ENCODE measurements around the gene MYL10.

MYL10 gene

DNA sequence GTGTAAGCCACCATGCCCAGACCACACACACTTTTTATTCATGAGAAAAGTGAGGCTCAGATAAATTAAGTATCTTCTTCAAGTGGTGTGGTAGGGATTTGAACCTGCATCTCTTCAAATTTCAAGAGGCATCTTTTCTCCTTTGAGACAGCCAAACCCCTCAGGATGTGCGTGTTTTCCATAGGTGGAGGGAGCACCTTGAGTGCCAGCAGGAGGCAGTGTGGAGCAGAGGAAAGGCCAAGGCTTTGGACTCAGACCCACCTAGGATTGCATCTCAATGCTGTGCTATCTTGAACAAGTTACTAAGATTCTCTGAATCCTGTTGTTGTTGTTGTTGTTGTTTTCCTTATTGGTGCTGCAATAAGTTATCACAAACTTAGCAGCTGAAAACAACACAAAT is 40.2 kb upstream of the MYL10 start:
- H3K27ac ChIP-seq (ENCODE audit: insufficient read depth, low read depth, low read length, poor library complexity, severe bottlenecking) = no peak overlapping the region
- 78 to 95% methylated on average over 1 of the region's 1 CpG for WGBS, 2 experiments

GRCh38 chr7:101668726-101669125 is 39.6 kb upstream of the MYL10 start:
- peaks cover 4% of the 10 kb centered on the region for H3K4me1 ChIP-seq (ENCODE audit: control insufficient read depth, insufficient read depth, low read length)
- no peaks in the 10 kb centered on the region for H3K36me3 ChIP-seq (ENCODE audit: control insufficient read depth, insufficient read depth, low read length)
- no peaks in the 10 kb centered on the region for H3K27me3 ChIP-seq (ENCODE audit: control insufficient read depth, insufficient read depth, low read length, poor library complexity, severe bottlenecking)
- H3K9me3 ChIP-seq (ENCODE audit: control insufficient read depth, low read length) = no peaks in the 10 kb centered on the region
- H3K27ac ChIP-seq (ENCODE audit: insufficient read depth, low read depth, low read length, poor library complexity, severe bottlenecking) = no peak overlapping the region
- no peak overlapping the region for H3K4me3 ChIP-seq (ENCODE audit: insufficient read depth, low read depth, low read length)
- WGBS, 2 experiments = 94 to 97% methylated on average over 2 of the region's 2 CpGs

More for the DNA sequence above, 40.2 kb upstream of the MYL10 start:
- H3K4me3 ChIP-seq (ENCODE audit: insufficient read depth, low read depth, low read length) = no peak overlapping the region
- H3K4me1 ChIP-seq (ENCODE audit: control insufficient read depth, insufficient read depth, low read length) = peaks cover 4% of the 10 kb centered on the region
- H3K36me3 ChIP-seq (ENCODE audit: control insufficient read depth, insufficient read depth, low read length) = no peaks in the 10 kb centered on the region
- no peaks in the 10 kb centered on the region for H3K27me3 ChIP-seq (ENCODE audit: control insufficient read depth, insufficient read depth, low read length, poor library complexity, severe bottlenecking)
- no peaks in the 10 kb centered on the region for H3K9me3 ChIP-seq (ENCODE audit: control insufficient read depth, low read length)

- Histone ChIP-seq H3K4me1 (ENCODE audit: control insufficient read depth, insufficient read depth, low read length) (peaks cover 4% of the 10 kb centered on the region), H3K9me3 (ENCODE audit: control insufficient read depth, low read length) (no peaks in the 10 kb centered on the region), H3K4me3 (ENCODE audit: insufficient read depth, low read depth, low read length) (no peak overlapping the region), H3K27me3 (ENCODE audit: control insufficient read depth, insufficient read depth, low read length, poor library complexity, severe bottlenecking) (no peaks in the 10 kb centered on the region), H3K27ac (ENCODE audit: insufficient read depth, low read depth, low read length, poor library complexity, severe bottlenecking) (no peak overlapping the region), H3K36me3 (ENCODE audit: control insufficient read depth, insufficient read depth, low read length) (no peaks in the 10 kb centered on the region)
- 84 to 88% methylated on average over 3 of the region's 3 CpGs for WGBS, 2 experiments
These were observed 38.8 kb upstream of the MYL10 start for GRCh38 chr7:101667920-101668319.

DNA sequence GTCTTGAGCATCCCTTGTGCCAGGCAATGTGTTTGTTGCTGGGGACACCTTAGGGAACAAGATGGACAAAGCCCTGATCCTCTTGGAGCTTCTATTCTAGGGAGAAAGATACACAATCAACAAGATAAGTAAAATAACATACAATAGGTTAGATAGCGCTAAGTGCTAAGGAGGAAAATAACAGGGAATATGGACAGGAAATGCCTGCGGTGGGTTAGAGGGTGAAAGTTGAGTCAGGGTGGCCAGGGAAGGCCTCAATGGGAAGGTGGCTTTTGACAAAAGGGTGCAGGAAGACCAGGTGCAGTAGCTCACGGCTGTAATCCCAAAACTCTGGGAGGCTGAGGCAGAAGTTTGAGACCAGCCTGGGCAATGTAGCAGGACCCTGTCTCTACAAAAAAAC is 38.3 kb upstream of the MYL10 start:
- H3K9me3 ChIP-seq (ENCODE audit: control insufficient read depth, low read length) = no peaks in the 10 kb centered on the region
- no peaks in the 10 kb centered on the region for H3K27me3 ChIP-seq (ENCODE audit: control insufficient read depth, insufficient read depth, low read length, poor library complexity, severe bottlenecking)
- H3K27ac ChIP-seq (ENCODE audit: insufficient read depth, low read depth, low read length, poor library complexity, severe bottlenecking) = no peak overlapping the region
- H3K4me1 ChIP-seq (ENCODE audit: control insufficient read depth, insufficient read depth, low read length) = peaks cover 4% of the 10 kb centered on the region
- no peaks in the 10 kb centered on the region for H3K36me3 ChIP-seq (ENCODE audit: control insufficient read depth, insufficient read depth, low read length)
- 93 to 98% methylated on average over 3 of the region's 3 CpGs for WGBS, 2 experiments
- H3K4me3 ChIP-seq (ENCODE audit: insufficient read depth, low read depth, low read length) = no peak overlapping the region

DNA sequence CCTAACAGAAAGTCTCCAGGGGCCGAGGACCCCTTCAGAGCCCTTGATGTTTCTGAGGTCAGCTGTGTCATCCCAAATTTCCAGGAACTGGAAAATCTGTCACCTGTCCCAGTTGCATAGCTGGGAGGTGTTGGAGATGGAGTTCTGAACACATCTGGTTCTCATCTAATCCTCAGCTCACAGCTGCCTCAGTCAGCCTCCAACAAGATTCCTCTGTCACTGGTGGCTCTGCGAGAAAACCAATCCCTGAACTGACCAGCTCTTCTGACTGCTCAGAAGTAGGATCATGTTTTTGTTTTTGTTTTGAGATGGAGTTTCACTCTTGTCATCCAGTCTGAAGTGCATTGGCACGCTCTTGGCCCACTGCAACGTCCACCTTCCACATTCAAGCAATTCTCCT is 37.6 kb upstream of the MYL10 start:
- H3K36me3 ChIP-seq (ENCODE audit: control insufficient read depth, insufficient read depth, low read length) = no peaks in the 10 kb centered on the region
- no peak overlapping the region for H3K27ac ChIP-seq (ENCODE audit: insufficient read depth, low read depth, low read length, poor library complexity, severe bottlenecking)
- 86 to 91% methylated on average over 4 of the region's 4 CpGs for WGBS, 2 experiments
- H3K9me3 ChIP-seq (ENCODE audit: control insufficient read depth, low read length) = no peaks in the 10 kb centered on the region
- H3K27me3 ChIP-seq (ENCODE audit: control insufficient read depth, insufficient read depth, low read length, poor library complexity, severe bottlenecking) = no peaks in the 10 kb centered on the region
- H3K4me1 ChIP-seq (ENCODE audit: control insufficient read depth, insufficient read depth, low read length) = peaks cover 8% of the 10 kb centered on the region
- no peak overlapping the region for H3K4me3 ChIP-seq (ENCODE audit: insufficient read depth, low read depth, low read length)

GRCh38 chr7:101666293-101666692 is 37.2 kb upstream of the MYL10 start:
- Histone ChIP-seq H3K27me3 (ENCODE audit: control insufficient read depth, insufficient read depth, low read length, poor library complexity, severe bottlenecking) (no peaks in the 10 kb centered on the region), H3K4me3 (ENCODE audit: insufficient read depth, low read depth, low read length) (no peak overlapping the region), H3K36me3 (ENCODE audit: control insufficient read depth, insufficient read depth, low read length) (no peaks in the 10 kb centered on the region), H3K27ac (ENCODE audit: insufficient read depth, low read depth, low read length, poor library complexity, severe bottlenecking) (no peak overlapping the region), H3K4me1 (ENCODE audit: control insufficient read depth, insufficient read depth, low read length) (peaks cover 11% of the 10 kb centered on the region), H3K9me3 (ENCODE audit: control insufficient read depth, low read length) (no peaks in the 10 kb centered on the region)
- 86 to 88% methylated on average over 8 of the region's 8 CpGs for WGBS, 2 experiments

GRCh38 chr7:101664893-101665471 is 35.9 kb upstream of the MYL10 start:
- H3K27me3 ChIP-seq (ENCODE audit: control insufficient read depth, insufficient read depth, low read length, poor library complexity, severe bottlenecking) = no peaks in the 10 kb centered on the region
- 62 to 67% methylated on average over 10 of the region's 10 CpGs for WGBS, 2 experiments

DNA sequence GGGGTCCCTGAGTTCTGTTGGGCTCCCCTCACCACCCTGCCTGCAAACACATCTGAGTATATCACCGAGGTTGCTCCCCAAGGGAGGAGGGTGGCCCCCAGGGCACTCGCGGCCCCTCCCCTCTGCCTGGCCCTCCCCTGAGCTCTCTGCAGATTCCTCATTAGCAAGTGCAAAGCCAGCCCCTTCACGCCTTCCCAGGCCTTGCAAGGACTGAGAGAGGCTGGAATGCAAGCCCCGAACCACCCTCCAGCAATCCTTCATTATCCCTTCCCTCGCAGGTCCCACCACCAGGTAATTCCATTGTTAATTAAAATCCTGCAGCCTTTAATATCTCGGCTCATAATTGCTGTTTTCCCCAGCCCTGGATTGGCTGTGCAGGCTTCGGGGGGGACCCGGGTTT is 35.3 kb upstream of the MYL10 start:
- Histone ChIP-seq H3K36me3 (ENCODE audit: control insufficient read depth, insufficient read depth, low read length) (no peaks in the 10 kb centered on the region), H3K4me3 (ENCODE audit: insufficient read depth, low read depth, low read length) (no peak overlapping the region), H3K27ac (ENCODE audit: insufficient read depth, low read depth, low read length, poor library complexity, severe bottlenecking) (no peak overlapping the region), H3K27me3 (ENCODE audit: control insufficient read depth, insufficient read depth, low read length, poor library complexity, severe bottlenecking) (no peaks in the 10 kb centered on the region), H3K9me3 (ENCODE audit: control insufficient read depth, low read length) (no peaks in the 10 kb centered on the region), H3K4me1 (ENCODE audit: control insufficient read depth, insufficient read depth, low read length) (peaks cover 11% of the 10 kb centered on the region)
- WGBS, 2 experiments = 6% methylated on average over 9 of the region's 9 CpGs

More at GRCh38 chr7:101664893-101665471, 35.9 kb upstream of the MYL10 start:
- Histone ChIP-seq H3K27ac (ENCODE audit: insufficient read depth, low read depth, low read length, poor library complexity, severe bottlenecking) (no peak overlapping the region), H3K4me3 (ENCODE audit: insufficient read depth, low read depth, low read length) (no peak overlapping the region), H3K36me3 (ENCODE audit: control insufficient read depth, insufficient read depth, low read length) (no peaks in the 10 kb centered on the region), H3K9me3 (ENCODE audit: control insufficient read depth, low read length) (no peaks in the 10 kb centered on the region), H3K4me1 (ENCODE audit: control insufficient read depth, insufficient read depth, low read length) (peaks cover 11% of the 10 kb centered on the region)

- Histone ChIP-seq H3K27me3 (ENCODE audit: control insufficient read depth, insufficient read depth, low read length, poor library complexity, severe bottlenecking) (no peaks in the 10 kb centered on the region), H3K27ac (ENCODE audit: insufficient read depth, low read depth, low read length, poor library complexity, severe bottlenecking) (no peak overlapping the region), H3K4me1 (ENCODE audit: control insufficient read depth, insufficient read depth, low read length) (peaks cover 11% of the 10 kb centered on the region), H3K4me3 (ENCODE audit: insufficient read depth, low read depth, low read length) (no peak overlapping the region), H3K36me3 (ENCODE audit: control insufficient read depth, insufficient read depth, low read length) (no peaks in the 10 kb centered on the region), H3K9me3 (ENCODE audit: control insufficient read depth, low read length) (no peaks in the 10 kb centered on the region)
- 91 to 97% methylated on average over 6 of the region's 6 CpGs for WGBS, 2 experiments
These were observed 34.7 kb upstream of the MYL10 start for GRCh38 chr7:101663747-101664146.

- no peak overlapping the region for H3K4me3 ChIP-seq (ENCODE audit: insufficient read depth, low read depth, low read length)
- no peaks in the 10 kb centered on the region for H3K9me3 ChIP-seq (ENCODE audit: control insufficient read depth, low read length)
- H3K4me1 ChIP-seq (ENCODE audit: control insufficient read depth, insufficient read depth, low read length) = peaks cover 11% of the 10 kb centered on the region
- H3K36me3 ChIP-seq (ENCODE audit: control insufficient read depth, insufficient read depth, low read length) = no peaks in the 10 kb centered on the region
- 94 to 95% methylated on average over 7 to 9 of the region's 9 CpGs for WGBS, 2 experiments
- H3K27ac ChIP-seq (ENCODE audit: insufficient read depth, low read depth, low read length, poor library complexity, severe bottlenecking) = no peak overlapping the region
- no peaks in the 10 kb centered on the region for H3K27me3 ChIP-seq (ENCODE audit: control insufficient read depth, insufficient read depth, low read length, poor library complexity, severe bottlenecking)
These were observed 33.4 kb upstream of the MYL10 start for GRCh38 chr7:101662447-101662998.
